CD4-positive, alpha-beta T cell treated with Interleukin-6 at 100 ng/mL for 8 hours (primary cell): Measurements from ENCODE around the gene RP9.
"Not testable (repeated sequence)": the region's sequence is repeated elsewhere in the genome, so short reads cannot be mapped to it uniquely, and the experiment has no call there.

Experiments used
- DNase-seq: peaks from one replicate; pipeline ENCODE4 v3.0.0-alpha.2; 2020; ENCODE audit warnings: mixed read lengths, low spot score

The RP9 gene

DNA sequence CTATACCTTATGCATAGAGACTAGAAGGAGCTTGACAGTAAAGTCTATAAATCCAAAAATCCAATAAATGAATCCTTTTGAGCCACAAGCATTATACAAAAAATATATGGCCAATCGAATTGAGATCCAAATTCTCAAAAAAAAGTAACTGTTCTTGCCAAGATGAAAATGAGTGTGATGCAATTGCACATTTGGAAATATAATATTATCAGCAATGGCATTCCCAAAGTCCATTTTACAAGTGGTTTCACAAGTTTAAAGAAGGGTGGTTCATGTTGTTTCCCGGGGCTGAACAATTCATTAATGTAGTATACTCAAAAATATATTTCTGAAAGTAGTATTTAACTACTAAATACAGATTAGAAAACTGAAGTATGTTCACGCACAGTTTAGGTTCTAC lies 7.3 kb downstream of the RP9 start:
- no peak for DNase-seq

DNA sequence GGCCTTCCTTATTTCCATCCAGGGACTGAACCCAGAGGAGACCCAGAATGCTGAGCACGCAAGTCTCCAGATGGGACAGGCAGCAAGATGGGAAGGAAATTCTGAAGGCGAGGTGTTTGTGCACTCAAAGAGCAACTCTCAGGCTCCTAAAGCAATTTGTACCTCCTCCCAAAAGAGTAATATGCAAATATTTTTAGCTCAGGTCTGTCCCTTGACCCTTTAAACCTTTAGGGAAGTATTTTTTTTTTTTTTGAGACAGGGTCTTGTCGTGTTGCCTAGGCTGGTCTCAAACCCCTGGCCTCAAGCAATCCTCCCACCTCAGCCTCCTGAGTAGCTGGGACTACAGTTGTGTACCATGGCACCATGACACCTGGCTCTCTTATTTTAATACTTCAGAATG lies 8.4 kb downstream of the RP9 start:
- DNase-seq: no peak

DNA sequence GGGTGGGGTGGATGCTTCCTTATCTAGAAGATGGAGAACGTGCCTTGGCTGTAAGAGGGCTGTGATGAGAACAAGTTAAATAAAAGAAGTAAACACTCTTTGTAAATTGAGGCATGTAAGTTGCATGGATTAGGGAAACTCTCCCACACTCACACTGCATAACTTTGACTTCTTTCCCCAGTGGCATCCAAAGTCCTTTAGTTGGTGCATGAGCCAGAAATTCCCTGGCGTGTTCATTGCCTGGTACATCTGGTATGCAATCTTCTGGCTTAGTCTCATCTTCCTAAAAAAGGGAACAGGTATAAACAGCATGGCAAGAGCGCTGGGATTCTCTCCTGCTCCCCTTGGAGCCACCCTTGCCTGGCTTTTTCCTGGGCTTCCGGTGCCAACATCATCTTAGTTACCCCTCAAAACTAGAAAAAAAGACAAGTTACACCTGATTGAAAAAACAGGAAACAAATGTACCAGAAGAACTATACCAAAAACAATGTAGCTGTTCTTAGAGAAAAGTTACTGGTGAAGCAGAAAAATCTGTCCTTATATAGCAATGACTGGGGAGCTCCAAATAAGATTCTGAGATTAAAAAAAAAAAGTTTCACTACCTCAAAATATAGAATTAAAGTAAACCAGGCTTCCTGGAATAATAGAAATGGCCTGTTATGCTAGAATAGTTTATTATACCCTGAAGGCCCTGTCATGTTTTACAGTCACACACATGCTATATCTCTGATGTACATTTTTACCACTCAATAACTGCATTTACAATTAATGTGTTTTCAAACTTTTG lies 9.9 kb downstream of the RP9 start:
- no peak for DNase-seq

DNA sequence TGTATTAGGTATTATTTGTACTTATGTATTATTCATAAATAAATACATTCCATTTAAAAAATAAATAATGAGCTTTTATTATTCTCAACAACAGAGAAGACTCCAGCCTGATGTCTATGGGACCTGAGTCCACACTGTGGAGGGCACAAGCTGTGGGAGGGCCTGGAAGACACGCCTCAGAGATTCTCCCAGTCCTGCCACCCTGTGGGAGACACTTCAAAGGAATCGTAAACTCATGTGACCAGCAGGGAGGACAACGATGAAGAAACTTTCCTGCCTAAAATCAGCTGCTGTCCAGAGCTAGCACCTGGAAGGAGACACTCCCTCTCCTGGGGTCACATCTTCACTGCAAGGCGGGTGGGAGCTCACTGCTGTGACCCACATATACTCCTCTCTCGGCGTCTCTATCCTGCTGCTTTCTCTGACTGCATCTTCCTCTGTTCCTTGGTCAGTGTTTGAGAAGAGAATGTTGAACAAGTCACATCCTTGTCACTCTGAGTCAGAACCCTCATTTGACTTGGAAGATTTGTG lies 14.4 kb downstream of the RP9 start:
- not testable (repeated sequence) for DNase-seq

DNA sequence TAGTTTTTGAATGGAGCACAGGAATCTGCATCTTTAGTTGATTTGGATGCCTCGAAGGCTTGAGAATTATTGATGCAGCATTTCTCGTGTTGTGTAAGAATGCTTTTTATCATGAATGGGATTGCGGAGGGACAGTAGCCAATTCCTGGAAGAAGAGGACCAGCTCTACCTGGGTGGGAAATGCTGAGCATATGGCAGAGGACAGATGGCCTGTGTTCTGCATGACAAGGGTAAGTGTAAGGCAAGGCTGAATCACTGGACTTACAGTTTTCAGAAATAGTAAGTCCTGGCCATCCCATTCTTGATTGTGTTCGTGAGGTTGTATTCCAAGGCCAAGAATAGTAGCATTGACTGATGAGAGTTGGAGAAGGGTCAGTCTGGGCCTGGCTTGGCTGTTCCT lies 15.9 kb downstream of the RP9 start:
- DNase-seq: no peak

DNA sequence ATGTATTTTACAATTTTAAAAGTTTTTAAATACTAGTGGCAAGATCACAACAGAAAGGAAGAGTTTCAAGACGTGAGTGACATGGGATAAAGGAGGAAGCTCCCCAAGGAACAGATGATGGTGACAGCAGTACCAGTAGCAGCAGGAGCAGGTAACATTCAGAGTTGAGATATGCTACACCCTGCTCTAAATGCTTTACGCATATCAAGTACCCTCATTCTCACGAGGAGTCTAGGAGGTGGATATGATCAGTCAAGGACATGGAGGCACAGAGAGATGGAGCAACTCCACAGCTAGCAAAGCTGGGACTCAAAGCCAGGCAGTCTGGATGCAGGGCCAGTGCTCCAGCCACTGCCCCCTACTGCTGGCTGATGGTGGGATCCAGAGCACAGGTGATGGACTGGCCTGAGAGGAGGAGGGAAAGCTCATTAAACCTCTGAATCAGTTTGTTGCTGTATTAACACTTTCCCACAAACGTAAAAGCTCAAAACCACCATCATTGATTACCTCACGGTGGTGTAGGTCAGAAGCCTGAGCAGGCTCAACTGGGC lies 17.5 kb downstream of the RP9 start:
- DNase-seq: no peak

DNA sequence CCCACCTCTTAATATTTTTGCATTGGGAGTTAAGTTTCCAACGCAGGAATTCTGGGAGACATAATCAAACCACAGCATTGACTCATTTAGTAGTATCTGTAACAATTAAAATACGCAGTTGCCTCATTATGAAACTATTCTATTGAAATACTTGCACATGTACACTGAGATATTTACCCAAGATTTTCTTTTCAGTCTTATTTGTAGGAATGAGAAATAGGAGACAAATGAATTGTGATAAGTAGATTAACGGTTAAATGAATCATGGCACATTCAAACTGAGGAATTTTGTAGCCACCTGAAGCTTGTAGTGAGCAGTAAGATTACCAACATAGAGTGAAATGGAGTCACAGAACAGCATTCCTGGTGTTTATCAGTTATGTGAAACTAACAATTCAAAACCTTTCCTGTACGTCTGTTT lies 18.1 kb downstream of the RP9 start:
- DNase-seq: no peak

DNA sequence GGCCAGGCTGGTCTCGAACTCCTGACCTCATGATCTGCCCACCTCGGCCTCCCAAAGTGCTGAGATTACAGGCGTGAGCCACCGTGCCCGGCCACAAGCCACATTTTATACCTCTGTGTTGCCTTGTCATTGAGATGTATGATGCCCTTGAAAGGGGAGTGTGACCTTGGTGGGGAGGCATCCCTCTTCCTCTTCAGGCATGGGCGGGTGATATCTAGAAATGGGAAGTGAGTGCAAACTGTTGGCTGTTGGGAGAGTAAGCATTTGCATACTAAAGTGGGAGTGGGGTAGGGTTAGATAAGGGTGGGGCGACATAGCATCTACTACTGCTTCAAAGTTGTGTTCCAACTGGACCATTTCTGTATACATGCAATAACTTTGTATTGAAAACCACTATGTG lies 20.1 kb downstream of the RP9 start:
- no peak for DNase-seq

DNA sequence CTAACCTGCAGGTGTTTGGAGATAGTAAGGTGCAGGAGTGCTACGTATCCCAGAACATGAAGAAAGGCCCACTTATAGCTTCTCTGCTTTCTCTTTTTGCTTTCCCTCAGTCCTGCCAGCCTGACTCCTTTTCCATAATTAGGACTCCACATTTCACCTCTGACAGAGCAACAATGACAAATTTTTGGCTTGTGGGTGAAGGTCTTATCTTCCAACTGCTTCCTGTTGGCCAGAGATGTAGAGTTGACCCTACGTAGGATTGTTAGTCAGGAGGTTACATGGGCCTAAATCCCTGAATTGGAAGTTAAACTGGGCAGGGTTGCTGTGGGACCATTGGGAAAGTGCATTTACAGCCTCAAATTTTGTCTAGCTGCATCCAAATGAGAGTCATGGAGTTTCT lies 21.3 kb downstream of the RP9 start:
- DNase-seq: no peak

DNA sequence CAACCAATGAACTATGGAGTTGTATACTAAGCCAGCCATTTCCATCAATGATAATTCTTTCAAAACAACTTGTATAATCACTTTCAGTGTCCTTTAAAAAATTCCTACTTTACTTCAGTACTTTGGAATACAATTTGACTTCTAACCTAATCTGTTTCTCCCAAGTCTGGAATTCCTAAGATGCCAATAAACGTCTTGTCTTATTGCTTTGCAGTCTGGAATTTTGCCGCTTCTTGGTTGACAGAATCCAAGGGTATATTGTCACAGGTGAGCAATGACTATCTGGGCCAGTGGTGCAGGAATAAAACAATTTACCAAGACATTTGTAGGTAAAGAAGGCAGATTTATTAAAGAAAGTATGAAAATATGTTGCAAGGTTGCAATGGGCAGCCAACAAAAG lies 21.8 kb downstream of the RP9 start:
- no peak for DNase-seq

DNA sequence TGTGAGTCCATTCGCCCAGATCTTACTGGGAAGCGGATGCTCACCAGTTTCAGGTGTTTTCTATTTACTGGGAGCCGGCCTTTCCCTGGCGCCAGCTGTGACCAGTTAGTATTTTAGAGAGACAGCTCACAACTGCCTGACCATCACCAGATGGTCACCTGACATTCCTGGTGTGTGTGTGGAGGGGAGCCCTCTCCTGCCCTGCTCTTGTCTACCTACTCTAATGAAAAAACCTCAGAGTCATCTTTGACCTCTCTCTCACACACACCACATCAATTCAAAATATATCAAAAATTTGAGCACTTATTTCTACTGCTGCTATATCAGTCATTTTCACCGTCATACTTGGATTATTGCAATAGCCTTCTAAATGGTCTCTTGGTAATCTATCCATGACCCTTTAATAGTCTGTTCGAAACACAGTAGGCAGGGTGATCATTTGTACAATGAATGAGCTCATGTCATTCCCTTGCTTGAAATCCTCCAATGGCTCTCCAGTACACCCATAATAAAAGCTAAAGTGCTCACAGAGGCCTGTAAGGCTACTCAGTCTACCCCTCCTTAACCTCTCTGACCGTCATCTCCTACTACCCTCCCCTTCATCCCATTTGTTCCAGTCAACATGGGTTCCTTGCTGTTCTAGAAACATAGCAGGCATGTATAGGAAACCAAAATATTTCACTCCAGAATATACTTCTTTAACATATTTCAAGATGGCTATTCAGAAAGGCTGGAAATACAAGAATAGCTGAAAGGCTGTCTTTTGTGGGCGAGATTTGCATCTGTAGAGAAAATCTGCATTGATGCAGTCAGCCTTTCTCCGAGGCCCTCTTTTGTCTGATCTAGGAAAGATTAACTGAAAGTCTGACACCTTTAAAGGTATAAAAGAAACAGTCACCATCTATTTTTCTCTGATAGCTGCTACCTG lies 29.2 kb downstream of the RP9 start:
- no peak for DNase-seq

DNA sequence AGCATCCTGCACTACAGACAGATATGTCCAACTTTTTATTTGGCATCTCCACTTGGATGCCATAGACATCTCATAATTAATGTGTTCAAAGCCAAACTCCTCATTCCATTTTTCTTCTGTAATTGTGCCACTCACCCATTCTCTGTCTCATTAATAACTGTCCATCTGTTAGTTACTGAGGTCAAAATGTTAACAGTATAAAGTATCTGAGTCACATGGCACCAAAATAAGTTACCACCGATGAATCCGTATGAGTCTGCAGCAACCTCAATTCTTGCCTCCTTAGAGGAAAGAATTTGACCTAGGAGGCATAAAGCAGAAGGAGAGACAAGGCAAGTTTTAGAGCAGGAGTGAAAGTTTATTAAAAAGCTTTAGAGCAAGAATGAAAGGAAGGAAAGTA lies 30.1 kb downstream of the RP9 start:
- DNase-seq: no peak

DNA sequence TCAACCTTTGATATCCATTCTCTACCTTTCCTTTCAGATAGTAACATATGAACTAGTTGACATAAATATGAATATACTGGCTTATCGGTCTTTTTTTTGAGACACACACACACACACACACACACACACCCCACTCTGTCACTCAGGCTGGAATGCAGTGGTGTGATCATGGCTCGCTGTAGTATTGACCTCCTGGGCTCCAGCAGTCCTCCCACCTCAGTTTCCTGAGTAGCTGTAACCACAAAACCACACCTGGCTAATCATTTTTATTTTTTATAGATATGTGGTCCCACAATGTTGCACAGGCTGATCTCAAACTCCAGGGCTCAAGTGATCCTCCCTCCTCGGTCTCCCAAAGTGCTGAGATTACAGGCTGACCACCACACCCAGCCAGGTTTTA lies 32.5 kb downstream of the RP9 start:
- no peak for DNase-seq

DNA sequence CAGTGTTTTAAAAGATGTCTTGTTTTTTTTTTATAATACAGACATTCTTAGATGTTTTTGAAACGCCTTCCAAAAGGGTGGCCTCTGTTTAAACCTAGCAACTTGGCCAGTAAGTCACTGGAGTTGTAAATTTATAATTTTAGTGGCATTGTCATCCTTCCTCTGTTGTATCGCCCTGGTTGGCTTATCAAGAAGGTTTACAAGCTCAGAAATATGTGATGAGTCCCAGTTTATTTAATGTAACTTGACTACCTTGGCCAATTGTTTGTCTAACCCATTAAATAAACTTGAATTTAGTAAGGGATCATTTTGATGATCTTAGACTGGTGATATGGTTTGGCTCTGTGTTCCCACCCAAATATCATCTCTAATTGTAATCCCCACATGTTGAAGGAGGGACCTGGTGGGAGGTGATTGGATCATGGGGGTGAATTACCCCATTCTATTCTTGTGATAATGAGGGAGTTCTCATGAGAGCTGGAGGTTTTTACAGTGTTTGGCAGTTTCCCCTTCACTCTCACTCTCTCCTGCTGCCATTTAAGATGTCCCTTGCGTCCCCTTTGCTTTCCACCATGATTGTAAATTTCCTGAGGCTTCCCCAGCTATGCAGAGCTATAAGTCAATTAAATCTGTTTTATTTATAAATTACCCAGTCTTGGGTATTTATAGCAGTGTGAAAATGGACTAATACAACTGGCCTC lies 33.2 kb downstream of the RP9 start:
- no peak for DNase-seq

DNA sequence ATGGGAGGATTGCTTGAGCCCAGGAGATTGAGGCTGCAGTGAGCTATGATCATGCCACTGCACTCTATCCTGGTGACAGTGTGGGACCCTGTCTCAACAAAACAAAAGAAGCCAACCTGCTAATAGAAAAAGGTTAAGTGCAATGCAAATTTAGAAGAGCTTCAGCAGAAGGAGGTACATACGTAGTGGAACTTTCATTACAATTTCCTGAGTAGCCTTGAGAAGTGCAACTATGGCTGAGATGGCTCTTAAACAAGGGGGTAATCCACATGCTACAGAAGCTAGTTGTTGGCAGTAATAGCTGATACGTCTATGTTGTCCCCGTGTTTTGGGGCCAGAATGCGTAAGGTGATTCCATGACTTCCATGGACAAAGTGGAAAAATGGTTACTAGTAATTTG lies 36.0 kb downstream of the RP9 start:
- no peak for DNase-seq

DNA sequence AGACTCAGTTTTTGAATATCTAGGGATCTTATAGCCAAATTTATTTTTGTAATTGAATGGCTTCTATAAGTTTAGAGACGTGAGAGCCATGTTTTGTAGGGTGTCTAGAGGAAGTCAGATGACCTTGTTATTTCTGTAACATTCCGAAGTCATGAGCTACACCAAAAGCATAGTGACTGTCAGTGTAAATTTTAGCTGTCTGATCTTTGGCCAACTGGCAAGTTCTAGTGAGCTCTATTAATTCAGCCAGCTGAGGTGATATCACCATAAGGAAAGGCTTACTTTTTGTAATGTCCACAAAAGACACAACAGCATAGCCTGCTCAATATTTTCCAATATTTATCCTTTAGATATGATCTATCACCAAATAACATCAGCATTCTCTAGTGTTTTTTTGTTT lies 36.7 kb downstream of the RP9 start:
- DNase-seq: no peak

DNA sequence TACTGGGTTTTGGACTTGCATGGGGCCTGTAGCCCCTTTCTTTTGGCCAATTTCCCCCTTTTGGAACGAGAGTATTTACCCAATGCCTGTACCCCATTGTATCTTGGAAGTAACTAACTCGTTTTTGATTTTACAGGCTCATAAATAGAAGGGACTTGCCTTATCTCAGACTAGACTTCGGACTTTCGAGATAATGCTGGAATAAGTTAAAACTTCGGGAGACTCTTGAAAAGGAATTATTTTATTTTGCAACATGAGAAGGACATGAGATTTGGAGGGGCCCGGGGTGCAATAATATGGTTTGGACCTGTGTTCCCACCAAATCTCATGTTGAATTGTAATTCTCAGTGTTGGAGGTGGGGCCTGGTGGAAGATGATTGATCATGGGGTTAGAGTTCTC lies 38.4 kb downstream of the RP9 start:
- no peak for DNase-seq

DNA sequence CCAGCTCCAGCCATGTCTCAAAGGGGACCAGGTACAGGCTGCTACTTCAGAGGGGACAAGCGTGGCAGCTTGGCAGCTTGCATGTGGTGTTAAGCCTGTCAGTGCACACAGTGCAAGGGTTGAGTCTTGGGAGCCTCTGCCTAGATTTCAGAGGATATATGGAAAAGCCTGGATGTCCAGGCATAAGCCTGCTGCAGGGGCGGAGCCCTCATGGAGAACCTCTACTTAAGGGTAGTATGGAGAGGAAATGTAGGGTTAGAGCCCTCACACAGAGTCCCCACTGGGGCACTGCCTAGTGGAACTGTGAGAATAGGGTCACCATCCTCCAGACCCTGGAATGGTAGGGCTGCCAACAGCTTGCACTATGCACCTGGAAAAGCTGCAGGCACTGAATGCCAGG lies 38.9 kb downstream of the RP9 start:
- no peak for DNase-seq

DNA sequence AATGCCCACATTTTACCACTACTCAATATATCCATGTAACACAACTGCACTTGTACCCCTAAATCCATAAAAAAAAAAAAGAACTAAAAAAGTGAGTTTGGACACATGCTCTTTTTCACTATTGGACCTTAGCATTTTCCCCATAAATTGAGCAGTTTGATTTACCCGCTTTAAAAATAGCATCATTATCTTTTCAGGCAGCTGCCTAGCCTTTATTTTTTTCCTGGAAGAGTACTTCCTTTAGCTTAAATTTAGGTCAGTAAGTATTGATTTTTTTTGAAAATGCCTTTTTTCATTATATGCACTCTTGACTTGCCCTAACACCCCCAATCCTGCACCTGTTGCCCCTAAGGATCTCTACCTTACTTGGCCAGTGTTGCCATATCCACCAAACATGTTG lies 41.3 kb downstream of the RP9 start:
- no peak for DNase-seq

DNA sequence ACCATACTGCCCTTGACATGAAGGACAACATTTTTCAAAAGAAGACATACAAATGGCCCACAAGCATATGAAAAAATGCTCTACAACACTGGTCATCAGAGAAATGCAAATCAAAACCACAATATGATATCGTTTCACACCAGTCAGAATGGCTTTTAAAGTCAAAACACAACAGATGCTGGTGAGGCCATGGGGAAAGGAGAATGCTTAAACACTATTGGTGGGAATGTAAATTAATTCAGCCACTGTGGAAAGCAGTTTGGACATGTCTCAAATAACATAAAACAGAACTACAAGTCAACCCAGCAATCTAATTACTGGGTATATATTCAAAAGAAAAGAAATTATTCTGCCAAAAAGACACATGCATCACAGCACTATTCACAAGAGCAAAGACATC lies 42.4 kb downstream of the RP9 start:
- DNase-seq: no peak

DNA sequence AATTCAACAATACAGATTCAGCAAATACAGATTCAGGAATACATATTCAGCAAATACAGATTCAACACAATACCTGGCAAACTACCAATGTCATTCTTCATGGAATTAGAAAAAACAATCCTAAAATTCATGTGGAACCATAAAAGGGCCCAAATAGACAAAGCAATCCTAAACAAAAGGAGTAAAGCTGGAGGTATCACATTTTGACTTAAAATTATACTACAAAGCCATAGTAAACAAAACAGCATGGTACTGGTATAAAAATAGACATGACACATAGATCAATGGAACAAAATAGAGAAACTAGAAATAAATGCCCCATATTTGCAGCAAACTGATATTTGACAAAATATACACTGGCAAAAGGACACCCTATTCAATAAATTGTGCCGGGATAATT lies 43.2 kb downstream of the RP9 start:
- no peak for DNase-seq

DNA sequence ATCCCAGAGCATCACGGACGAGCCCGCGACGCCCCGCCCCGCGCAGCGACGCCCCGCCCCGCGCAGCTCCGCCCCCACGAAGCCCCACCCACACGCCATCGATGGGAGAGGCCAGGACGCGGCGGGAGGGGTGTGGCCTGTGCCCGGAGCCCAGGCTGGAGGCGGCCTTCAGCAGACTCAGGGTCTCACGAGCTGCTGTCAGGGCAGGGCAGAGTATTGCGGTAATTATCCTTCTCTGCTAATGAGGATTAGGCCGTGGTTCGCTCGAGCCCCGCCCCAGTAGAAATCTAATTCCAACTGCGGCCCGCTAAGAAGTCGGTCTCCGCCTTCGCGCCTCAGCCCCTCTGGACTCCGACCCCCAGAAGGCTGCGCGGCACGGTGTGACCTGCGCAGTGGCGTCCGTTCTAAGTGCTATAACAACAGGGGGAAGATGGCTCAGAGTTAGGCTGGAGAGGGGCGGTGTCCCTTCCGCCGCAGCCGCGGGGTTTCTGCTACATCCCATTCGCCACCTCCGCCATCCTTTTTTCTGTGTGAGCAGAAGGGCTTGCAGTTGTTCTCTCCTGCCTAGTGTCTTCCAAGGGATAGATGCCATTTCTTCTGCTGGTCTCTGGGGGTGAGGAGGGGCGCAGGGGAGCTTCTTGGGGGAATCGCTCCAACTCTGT lies 46.3 kb downstream of the RP9 start:
- DNase-seq: peak; percentile 92
